ENCODE data around the gene ST8SIA1.
A peak's percentile ranks its signal among the peaks of the same experiment; 100 is the strongest.
"Not testable (repeated sequence)": the region's sequence is repeated elsewhere in the genome, so short reads cannot be mapped to it uniquely, and the experiment has no call there.

Gene ST8SIA1, protein sequence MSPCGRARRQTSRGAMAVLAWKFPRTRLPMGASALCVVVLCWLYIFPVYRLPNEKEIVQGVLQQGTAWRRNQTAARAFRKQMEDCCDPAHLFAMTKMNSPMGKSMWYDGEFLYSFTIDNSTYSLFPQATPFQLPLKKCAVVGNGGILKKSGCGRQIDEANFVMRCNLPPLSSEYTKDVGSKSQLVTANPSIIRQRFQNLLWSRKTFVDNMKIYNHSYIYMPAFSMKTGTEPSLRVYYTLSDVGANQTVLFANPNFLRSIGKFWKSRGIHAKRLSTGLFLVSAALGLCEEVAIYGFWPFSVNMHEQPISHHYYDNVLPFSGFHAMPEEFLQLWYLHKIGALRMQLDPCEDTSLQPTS

DNA sequence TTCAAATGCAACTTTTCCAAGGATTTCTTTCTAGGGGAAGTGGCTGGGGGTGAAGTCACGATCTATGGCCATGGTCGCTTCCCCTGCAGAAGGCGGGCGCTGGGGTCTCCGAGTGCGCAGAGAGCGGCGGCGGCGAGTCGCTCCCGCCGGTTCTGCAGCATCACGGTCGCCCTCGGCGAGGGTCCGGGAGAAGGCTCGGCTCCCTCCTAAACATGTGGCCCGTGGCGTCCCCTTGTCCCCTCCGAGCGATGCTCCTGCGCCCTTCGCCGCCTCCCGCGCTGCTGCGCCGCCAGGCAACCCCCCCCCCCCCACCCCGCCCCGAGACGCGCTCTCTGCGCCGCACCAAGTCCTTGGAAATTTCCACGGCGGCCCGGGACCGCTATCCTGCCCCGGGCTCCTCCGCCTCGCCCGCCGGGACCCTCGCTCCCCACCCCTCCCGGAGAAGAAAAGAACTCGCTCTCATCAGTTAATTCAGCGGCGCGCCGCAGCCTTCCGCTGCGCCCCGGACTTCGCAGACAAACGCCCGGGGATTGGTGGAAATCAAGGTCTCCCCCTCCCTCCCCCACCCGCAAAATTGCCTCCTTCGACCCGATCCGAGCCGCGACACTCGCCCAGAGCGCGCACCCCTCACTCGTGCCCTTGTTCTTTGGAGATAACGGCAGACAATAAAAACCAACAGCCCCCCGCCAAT, at the start of gene ST8SIA1:
Gene ST8SIA1 (minus strand): TSS at position 298 of the 691 bp plus-strand sequence. CDS start 475 bp downstream, outside the sequence.
- DNase-seq (ENCODE audit: low spot score): no peak

DNA sequence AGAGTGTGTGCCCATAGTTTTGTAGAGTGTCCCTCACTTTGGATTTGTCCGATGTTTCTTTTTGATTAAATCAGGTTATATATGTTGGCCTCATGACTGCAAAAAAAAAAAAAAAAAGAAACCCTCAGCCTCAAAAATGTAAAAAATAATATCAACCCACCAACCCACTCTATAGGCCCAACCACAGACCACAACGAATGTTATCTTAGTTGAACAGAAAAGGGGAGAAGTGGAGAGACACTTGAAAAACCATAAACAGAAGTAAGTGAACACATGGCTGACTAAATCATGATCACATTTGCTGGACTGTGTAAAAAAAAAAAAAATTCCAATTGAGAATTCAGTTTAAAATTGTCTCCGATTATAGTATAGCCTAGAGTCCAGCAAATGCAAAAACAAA, 45.5 kb upstream of the ST8SIA1 start:
- no peak for DNase-seq (ENCODE audit: low spot score)

DNA sequence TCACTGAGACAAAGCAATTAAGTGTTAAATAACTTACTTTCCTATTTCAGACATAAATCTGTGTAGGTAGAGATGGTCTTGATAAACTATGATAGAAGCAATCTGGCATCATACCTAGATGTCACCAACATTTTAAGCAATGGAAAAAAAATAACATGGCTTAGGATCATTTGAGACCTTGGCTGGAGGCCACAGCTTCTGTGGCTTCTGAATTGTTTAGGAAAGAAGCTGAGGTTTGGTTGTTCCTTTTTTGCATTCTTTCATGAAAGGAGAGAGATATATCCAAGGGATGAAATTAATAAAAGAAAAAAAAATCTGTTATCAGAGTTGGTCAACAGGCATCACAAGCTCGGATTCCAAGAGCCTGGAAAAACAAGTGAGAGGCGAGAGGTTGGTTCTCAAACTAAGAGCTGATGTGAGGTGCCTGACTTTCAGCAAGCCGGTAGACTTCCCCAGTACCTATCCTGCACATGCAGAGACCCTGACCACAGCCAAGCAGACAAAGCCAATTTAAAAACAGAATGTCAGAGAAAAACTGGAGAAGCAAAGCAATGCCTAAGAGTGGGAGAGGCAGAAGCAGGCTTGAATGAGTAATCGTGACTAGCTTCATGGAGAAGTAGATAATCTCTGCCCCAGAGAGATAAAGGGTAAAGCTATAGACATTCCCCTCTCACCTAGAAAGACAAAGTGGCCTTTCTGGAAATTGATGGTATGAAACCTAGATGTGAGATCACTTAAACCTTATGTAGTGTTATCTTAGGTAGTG, 43.4 kb upstream of the ST8SIA1 start:
- no peak for DNase-seq (ENCODE audit: low spot score)

DNA sequence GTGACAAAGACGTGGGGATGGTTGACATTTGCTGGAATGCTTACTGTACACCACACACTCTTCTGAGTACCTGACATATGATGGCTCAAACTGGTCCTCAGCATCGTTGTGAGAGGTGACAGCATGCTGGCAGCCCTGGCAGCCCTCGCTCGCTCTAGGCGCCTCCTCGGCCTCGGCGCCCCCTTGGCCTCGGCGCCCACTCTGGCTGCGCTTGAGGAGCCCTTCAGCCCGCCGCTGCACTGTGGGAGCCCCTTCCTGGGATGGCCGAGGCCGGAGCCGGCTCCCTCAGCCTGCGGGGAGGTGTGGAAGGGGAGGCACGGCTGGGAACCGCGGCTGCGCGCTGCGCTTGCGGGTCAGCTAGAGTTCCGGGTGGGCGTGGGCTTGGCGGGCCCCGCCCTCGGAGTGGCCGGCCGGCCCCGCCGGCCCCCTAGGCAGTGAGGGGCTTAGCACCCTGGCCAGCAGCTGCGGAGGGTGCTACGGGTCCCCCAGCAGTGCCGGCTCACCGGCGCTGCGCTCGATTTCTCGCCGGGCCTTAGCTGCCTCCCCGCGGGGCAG, 42.2 kb upstream of the ST8SIA1 start:
- not testable (repeated sequence) for DNase-seq (ENCODE audit: low spot score)

DNA sequence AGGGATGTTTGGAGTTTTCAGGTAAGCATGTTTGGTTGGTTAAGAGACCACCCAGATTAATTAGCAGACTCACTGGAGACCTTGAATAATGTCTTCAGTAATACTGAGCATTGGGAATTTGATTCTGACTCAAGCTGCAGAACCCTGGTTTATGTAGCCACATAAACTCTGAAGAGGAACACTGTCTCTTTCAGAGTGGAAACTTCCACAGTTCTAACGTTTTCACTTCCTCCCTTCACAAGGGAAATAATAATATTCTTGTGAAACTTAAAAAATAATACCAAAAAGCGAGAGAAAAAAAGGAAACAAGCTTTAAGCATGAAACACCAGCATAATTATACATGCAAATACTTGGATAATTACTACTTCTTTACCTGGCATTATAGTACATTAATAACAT, 40.0 kb upstream of the ST8SIA1 start:
- no peak for DNase-seq (ENCODE audit: low spot score)

DNA sequence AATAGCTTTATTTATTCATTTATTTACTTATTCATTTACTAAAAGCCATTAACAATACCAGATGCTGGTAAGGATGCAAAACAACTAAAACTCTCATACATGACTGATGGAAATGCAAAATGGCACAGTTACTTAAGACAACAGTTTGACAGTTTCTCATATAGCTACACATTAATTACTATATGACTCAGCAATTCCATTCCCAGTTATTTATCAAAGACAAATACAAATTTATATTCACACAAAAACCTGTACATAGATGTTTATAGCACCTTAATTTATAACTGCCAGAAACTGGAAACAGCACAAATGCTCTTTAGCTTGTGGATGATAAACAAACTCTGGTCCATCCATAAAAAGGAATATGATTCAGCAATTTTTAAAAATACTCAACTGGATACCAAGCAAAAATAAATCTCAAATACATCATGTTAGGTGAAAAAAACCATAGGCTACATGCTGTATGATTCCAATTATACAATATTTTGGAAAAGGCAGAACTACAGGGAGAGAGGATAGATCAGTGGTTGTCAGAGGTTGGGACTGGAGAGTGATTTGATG, 37.9 kb upstream of the ST8SIA1 start:
- no peak for DNase-seq (ENCODE audit: low spot score)

DNA sequence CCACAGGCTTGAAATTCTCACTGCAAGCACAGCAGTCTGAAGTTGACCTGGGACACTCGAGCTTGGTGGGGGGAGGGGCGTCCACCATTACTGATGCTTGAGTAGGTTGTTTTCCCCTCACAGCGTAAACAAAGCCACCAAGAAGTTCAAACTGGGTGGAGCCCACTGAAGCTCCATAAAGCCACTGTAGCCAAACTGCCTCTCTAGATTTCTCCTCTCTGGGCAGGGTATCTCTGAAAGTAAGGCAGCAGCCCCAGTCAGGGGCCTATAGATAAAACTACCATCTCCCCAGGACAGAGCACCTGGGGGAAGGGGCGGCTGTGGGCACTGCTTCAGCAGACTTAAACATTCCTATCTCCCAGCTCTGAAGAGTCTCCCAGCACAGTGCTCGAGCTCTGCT, 31.7 kb upstream of the ST8SIA1 start:
- no peak for DNase-seq (ENCODE audit: low spot score)

DNA sequence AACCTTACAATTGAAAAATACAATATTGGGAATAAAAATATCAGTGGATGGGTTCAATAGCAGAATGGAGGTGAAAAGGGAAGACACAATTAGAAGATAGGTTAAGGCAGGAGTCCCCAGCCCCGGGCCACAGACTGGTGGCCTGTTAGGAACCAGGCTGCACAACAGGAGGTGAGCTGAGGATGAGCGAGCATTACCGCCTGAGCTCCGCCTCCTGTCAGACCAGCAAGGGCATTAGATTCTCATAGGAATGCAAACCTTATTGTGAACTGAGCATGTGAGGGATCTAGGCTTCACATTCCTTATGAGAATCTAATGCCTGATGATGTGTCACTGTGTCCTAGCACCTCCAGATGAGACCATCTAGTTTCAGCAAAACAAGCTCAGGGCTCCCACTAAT, 27.3 kb upstream of the ST8SIA1 start:
- no peak for DNase-seq (ENCODE audit: low spot score)

DNA sequence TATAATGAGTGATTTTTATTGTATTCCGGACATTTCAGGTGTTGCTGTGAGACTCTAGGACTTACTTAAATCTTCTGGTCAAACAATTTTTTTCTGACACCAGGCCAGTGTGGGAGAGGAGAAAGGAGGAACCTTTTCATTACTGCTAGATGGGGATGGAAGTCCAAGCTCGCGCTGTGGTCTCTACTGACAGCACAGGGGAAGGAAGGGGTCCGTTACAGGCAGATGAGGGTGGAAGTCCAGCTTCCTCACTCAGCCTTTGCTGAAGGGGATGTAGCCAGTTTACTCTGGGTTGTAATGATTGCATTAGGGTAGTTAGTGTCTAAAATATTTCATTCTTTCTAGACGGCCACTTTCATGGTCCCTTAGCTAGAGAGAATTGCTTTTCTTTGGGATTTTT, 26.3 kb upstream of the ST8SIA1 start:
- peak; percentile 34 for DNase-seq (ENCODE audit: low spot score)

DNA sequence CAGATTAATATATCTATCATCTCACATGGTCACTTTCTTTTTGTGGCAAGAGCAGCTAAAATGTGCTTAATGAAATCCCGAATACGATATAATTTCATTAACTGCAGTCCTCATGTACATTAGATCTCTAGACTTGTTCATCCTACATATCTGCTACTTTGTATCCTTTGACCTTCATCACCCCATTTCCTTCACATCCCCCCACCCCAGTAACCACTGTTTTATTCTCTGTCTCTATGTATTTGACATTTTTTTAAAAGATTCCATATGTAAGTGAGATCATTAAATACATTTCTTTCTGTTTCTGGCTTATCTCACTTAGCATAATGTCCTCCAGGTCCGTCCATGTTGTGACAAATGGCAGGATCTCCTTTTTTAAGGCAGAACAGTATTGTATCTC, 23.0 kb upstream of the ST8SIA1 start:
- DNase-seq (ENCODE audit: low spot score): no peak

DNA sequence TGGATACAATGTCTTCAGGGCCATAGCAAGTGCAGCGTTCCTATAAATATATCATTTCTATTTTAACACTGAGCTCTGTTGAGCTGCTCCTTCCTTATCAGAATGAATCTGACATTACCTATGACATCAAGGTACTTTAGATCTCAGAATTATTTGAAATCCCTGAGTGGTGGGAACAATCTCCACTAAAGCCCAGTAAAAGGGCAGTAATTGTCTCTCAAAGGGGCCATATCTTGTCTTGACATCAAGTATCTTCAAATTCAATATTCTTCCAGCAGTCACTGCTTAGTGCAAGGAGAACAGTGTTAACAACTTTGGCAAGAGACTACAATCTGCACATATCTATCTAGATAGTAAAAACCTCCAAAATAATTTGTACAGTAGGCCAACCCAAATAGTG, 21.7 kb upstream of the ST8SIA1 start:
- no peak for DNase-seq (ENCODE audit: low spot score)

DNA sequence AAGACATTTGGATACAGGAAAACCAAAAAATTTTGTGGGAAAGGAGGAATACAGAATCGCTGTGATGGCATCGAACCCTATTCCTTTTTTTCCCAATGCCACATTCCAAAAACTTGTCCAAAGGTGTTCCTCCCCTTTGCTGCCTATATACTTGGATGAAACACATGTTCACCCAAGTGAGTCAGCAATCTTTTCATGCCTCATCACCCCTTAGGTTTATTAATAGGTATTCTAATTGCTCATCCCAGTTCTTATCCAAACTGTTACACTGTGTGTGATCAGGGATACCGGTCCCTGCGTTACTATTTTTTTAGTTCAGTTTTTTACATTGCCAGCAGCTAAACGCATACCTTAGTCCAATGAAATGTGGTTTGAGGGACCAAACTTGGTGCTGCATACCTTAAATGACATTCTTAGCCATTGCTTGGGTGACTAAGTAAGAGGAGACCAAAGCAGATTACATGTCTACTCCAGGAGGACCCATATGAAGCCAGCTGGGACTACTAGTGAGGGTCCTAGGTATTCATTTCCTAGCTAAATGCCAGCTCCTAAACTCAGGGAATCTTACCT, 20.6 kb upstream of the ST8SIA1 start:
- DNase-seq (ENCODE audit: low spot score): no peak

DNA sequence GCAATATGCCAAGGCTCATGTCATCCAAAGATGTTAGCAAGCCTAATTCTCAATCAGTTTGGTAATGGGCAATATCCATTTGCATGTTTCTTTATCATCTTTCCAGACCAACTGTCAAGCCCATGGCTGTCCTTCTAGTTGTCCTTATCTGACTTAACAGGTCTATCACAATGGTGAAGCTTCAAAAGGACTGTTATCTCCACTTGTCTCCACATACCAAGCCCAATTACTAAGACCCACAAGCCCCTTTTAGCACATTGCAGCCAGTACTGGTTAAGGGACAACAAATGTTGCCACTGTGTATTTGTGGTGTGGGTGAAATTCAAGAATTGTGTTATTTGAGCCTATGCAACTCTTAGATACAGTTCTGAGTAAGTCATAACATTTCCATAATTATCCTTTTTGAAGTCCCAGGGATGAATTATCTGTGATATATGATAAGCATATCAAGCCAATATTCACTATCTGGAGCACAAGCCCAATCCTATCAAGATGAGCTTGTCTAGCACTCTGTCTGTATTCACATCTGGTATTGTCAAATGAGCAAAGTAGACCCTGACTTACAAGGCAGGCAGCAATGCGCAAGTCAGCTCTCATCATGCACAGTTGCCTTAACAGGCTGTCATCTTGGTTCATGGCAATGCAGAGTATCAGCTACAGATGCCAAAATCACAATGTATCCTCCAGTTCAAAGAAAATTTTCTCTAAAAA, 19.3 kb upstream of the ST8SIA1 start:
- no peak for DNase-seq (ENCODE audit: low spot score)

DNA sequence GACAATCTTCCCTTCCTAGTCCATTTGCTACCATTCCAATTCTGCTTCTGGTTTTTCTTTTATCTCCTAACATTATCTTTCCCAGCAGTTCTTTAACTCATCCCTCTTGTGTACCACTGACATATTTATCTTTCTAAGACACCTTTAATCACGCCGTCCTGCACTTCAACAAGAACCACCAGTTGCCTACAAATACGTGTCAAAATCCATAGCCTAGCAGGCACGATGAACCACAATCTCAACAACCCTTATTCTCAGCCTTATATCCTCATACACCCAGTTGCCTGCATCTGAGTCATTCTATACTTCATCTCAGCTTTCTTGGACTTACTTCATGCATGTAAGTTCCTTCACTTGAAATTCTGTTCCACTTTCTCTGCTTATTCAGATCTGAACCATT, 16.4 kb upstream of the ST8SIA1 start:
- no peak for DNase-seq (ENCODE audit: low spot score)

DNA sequence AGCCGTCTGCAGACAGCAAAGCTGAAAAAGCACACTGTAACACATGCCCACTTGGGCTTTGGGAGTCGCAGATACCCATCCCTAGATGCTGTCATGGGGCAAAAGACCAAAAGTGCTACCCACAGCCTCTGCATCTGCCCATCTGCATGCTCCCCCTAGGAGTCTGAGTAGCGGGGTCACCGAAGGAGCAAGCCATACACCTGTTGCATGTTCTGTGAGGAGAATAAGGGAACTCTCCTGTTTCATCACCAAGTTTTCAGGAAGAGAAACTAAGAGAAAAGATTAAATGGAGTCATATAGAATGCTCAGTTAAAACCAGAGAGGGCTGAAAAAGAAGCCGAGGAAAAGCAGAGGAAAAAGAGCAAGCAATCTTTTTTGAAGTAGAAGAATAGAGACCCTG, 13.7 kb upstream of the ST8SIA1 start:
- no peak for DNase-seq (ENCODE audit: low spot score)

DNA sequence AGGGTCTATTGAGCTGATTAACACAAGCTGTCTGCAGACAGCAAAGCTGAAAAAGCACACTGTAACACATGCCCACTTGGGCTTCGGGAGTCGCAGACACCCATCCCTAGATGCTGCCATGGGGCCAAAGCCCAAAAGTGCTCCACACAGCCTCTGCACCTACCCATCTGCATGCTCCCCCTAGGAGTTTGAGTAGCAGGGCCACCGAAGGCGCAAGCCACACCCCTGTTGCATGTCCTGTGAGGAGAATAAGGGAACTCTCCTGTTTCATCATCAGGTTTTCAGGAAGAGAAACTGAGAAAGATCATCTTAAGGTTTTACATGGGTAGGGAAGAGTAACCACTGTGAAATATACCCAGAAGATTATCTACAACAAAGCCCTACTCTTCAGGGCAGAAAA, 5.6 kb upstream of the ST8SIA1 start:
- DNase-seq (ENCODE audit: low spot score): no peak

DNA sequence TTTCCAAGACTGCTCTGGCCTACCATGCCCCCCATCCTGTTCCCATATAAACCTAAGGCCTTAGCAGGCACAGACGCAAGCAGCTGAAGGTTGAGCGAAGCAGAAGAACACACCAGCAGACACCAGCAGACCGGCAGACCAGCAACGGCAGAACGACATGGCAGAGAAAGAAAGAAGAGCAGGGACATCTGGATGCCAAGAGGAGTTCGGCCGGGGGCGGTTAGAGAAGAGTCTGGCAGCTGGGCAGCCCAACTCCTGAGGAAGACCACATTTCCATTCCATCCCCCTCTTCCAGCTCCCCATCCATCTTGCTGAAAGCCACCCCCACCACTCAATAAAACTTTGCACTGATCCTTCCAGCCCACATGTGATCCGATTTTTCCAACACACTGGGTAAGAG, 5.2 kb upstream of the ST8SIA1 start:
- no peak for DNase-seq (ENCODE audit: low spot score)

DNA sequence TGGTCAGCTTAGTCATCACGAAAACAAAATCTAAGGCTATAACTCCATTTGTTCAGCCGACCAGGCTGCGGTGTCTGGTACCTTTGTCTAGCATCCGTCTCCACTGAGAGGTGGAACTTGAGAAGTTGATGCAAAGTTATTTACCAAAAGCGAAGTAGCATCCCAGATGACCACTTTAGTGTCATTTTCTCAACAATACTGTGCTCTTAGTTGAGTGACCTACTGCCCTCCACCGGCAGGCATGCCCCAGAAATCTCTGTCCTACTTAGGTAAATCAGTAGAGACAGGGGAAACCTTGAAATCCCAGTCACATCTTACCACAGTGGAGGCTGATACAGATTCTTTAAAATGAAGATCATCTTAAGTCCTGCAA, 1.3 kb upstream of the ST8SIA1 start:
- DNase-seq (ENCODE audit: low spot score): no peak

DNA sequence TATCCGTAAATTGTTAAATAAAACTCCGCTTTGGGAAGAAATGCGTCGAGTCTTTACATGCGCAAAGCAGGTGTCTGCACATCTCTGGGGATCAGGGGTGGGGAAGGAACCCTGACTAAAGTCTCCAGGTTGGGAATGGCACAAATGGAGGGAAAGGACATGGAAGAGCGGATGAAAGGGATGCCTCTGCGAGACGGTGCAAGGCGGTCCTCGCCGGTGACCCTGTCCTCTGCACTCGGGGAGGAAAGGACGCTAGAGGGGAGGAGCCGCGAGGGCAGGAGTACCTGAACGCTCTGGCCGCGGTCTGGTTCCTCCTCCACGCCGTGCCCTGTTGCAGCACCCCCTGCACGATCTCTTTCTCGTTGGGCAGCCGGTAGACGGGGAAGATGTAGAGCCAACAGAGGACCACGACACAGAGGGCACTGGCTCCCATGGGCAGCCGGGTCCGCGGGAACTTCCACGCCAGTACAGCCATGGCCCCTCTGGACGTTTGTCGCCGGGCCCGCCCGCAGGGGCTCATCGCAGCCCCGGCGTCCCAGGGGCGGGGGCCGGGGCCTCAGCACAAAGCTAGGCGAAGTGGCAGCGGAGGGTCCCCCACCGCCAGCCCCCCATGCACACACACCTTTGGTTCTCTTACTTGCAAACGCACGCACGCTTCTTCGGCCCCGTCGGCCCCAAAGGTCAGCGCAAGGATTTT, 646 bp downstream of the ST8SIA1 start:
- no peak for DNase-seq (ENCODE audit: low spot score)

DNA sequence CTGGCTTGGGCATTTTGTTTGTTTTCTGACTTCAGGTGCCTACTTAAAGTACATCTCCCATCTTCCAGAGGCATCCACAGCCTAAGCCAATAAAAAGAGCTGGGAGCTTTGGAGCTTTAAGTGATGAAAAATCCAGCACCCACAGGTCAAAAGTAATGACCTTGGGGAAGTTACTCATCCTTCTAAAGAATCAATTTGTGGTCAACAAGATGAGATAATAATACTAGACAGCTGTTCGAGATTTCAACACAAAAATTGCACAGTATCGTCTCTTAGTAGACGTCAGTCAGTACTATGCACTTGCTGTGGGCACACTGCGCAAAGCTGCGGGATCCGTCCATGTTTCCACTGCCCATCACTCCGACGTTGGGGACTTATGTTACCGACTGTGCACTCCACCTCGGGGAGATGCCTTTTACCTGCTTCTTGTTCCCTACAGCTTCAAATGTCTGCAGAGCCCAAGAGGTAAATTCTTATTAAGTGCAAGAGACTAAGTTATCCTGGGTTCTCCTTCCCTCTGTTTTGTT, 1.3 kb downstream of the ST8SIA1 start:
- no peak for DNase-seq (ENCODE audit: low spot score)

DNA sequence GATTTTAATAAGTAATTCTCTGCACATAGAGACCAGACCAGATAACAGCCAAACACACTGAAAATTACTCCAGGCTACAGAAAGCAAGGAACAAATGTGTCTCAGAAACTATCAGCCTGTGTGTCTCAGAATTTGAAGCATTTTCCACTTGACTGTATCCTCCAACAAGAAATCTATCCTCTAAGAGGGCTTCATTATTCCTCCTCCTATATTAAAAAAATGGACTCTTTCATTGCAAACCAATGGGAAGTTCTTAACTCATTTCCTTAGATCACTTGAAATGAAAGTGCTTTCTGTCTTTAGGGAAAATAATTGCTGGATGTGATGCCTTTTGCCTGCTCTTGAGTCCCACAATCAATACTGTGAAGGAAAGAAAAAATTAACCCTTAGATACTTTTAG, 2.3 kb downstream of the ST8SIA1 start:
- DNase-seq (ENCODE audit: low spot score): no peak

Measured in Ammon's horn (tissue), 1 donor.